ENCODE results near the gene KLF14. TPM values are rescaled to one million over a fixed set of nuclear protein-coding genes. Genes with fewer than 3 reads are reported as not detected.

Gene KLF14
- polyA plus RNA-seq, 2 of the 4 experiments (the other 2 are of a cell fraction), result 0.03 TPM; not detected in 1

DNA sequence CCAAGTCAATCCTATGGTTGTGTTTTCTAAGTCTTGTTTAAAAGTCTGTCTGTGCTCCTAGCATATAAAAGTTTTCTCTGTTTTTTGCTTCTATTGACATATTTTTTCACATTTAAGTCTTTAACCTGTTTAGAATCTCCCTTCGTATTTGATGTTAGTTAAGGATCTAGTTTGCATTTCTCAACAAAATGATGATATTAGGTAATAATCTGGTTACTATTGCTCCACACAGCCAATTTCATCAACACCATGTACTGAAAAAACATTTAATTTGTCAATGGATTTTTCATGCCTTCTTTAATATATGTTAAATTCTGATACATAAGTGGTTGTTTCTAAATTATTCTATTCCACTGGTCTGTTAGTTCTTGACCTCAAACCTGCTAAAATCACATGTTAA lies 30.2 kb downstream of the KLF14 start:
- 24% methylated on average over 1 of the region's 1 CpG for WGBS (ENCODE audit: missing lambda C conversion rate)

DNA sequence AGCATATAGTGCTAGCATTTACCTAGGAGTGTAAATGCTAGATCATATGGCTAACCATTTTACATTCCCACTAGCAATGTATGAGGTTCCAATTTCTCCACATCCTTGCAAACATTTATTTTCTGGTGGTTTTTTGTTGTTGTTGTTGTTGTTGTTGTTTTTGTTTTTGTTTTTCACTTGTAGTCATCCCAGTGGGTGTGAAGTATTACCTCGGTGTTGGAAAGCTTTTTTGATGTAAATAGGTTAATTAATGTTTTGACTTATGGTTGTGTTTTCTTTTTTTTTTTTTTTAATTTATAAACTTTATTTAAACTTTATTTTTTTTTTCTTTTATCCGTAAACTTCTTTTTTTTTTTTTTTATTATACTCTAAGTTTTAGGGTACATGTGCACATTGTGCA lies 32.4 kb downstream of the KLF14 start:
- Histone ChIP-seq H3K4me1 (no peaks in the 10 kb centered on the region), H3K27ac (no peak overlapping the region), H3K4me3 (no peak overlapping the region), H3K9me3 (peaks cover 12% of the 10 kb centered on the region), H3K4me2 (no peak overlapping the region)
- WGBS (ENCODE audit: missing lambda C conversion rate), result 77% methylated on average over 2 of the region's 2 CpGs
- ATAC-seq (no peak), FAIRE-seq (no peak), DNase-seq (ENCODE audit: low read depth in 1 of 2, low spot score in 1 of 2) (no peak)
- CTCF ChIA-PET, result no interaction called here
- TF ChIP-seq KDM5A (IDR thresholded peaks at IDR 0.05) (no peak), NPAS2 (CRISPR knock-in tag; IDR thresholded peaks at IDR 0.05; ENCODE audit: borderline replicate concordance) (no peak), CHD2 (IDR thresholded peaks at IDR 0.05; ENCODE audit: low read length, partially characterized antibody) (no peak), HOXB13 (CRISPR knock-in tag; IDR thresholded peaks at IDR 0.05; ENCODE audit: low read depth) (no peak)
- POLR2A ChIA-PET, result no interaction called here

More for the DNA sequence above, 30.2 kb downstream of the KLF14 start:
- Histone ChIP-seq H3K27ac (no peak overlapping the region), H3K4me2 (no peak overlapping the region), H3K9me3 (peaks cover 24% of the 10 kb centered on the region), H3K4me3 (no peak overlapping the region), H3K4me1 (no peaks in the 10 kb centered on the region)
- ATAC-seq (no peak), DNase-seq (ENCODE audit: low read depth in 1 of 2, low spot score in 1 of 2) (no peak), FAIRE-seq (no peak)
- POLR2A ChIA-PET, result no interaction called here
- CTCF ChIA-PET, result interaction anchor here (0.8 kb wide), 1 partner anchor 28 kb away, joined by 3 read pairs; no protein-coding TSS in a partner anchor
- no peak for TF ChIP-seq POLR2AphosphoS2 (conservative IDR thresholded peaks at IDR 0.05; ENCODE audit: low read length)
- TF ChIP-seq HOXB13 (CRISPR knock-in tag; IDR thresholded peaks at IDR 0.05; ENCODE audit: low read depth), result no peak
- no peak for TF ChIP-seq FOSL2 (IDR thresholded peaks at IDR 0.05)
- no peak for TF ChIP-seq FOSL2 (CRISPR knock-in tag; IDR thresholded peaks at IDR 0.05)
- TF ChIP-seq TP53 (CRISPR knock-in tag; IDR thresholded peaks at IDR 0.05), result no peak
- no peak for TF ChIP-seq RCOR1 (IDR thresholded peaks at IDR 0.05; ENCODE audit: low read depth, low read length)
- TF ChIP-seq, protein P1, sequence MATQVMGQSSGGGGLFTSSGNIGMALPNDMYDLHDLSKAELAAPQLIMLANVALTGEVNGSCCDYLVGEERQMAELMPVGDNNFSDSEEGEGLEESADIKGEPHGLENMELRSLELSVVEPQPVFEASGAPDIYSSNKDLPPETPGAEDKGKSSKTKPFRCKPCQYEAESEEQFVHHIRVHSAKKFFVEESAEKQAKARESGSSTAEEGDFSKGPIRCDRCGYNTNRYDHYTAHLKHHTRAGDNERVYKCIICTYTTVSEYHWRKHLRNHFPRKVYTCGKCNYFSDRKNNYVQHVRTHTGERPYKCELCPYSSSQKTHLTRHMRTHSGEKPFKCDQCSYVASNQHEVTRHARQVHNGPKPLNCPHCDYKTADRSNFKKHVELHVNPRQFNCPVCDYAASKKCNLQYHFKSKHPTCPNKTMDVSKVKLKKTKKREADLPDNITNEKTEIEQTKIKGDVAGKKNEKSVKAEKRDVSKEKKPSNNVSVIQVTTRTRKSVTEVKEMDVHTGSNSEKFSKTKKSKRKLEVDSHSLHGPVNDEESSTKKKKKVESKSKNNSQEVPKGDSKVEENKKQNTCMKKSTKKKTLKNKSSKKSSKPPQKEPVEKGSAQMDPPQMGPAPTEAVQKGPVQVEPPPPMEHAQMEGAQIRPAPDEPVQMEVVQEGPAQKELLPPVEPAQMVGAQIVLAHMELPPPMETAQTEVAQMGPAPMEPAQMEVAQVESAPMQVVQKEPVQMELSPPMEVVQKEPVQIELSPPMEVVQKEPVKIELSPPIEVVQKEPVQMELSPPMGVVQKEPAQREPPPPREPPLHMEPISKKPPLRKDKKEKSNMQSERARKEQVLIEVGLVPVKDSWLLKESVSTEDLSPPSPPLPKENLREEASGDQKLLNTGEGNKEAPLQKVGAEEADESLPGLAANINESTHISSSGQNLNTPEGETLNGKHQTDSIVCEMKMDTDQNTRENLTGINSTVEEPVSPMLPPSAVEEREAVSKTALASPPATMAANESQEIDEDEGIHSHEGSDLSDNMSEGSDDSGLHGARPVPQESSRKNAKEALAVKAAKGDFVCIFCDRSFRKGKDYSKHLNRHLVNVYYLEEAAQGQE (IDR thresholded peaks at IDR 0.05), result no peak
- TF ChIP-seq, protein P2, sequence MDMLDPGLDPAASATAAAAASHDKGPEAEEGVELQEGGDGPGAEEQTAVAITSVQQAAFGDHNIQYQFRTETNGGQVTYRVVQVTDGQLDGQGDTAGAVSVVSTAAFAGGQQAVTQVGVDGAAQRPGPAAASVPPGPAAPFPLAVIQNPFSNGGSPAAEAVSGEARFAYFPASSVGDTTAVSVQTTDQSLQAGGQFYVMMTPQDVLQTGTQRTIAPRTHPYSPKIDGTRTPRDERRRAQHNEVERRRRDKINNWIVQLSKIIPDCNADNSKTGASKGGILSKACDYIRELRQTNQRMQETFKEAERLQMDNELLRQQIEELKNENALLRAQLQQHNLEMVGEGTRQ (IDR thresholded peaks at IDR 0.05), result no peak
- TF ChIP-seq ESRRA (IDR thresholded peaks at IDR 0.05; ENCODE audit: borderline replicate concordance, low read length), result no peak
- no peak for TF ChIP-seq HEYL (CRISPR knock-in tag; IDR thresholded peaks at IDR 0.05)
- no peak for TF ChIP-seq PBX3 (IDR thresholded peaks at IDR 0.05)
- TF ChIP-seq NFE2L2 (conservative IDR thresholded peaks at IDR 0.05; ENCODE audit: low read length), result no peak

DNA sequence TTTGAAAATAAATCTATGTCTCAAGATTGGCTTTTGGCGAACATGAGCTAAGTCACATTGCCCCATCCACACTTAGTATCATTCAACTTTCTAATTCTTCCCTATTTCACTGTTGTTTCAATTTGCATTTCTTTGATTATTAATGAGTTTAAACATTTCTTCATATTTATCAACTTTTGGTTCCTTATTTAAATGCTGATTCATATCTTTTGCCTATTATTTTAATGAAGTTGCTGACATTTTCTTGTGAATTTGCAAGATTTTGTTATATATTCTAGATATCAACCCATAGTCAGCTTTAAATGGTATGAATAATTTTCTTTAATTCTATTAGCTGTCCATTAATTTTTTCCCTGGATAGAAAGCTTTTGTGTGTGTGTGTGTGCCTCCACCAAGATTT lies 33.2 kb downstream of the KLF14 start:
- 0 out of 3 replicates have a peak, but pooled peaks cover 5% of the 10 kb centered on the region for H3K9me3 ChIP-seq
- CTCF ChIA-PET, result interaction anchor here (0.6 to 1.0 kb wide), 2 partner anchors 21 to 392 kb away, joined by 3 read pairs; no protein-coding TSS in a partner anchor
- H3K4me1 ChIP-seq, result no peaks in the 10 kb centered on the region
- DNase-seq (ENCODE audit: low read depth in 1 of 2, low spot score in 1 of 2) (no peak), FAIRE-seq (no peak), ATAC-seq (no peak)
- H3K4me2 ChIP-seq, result no peak overlapping the region
- 65% methylated on average over 1 of the region's 1 CpG for WGBS (ENCODE audit: missing lambda C conversion rate)
- POLR2A ChIA-PET, result no interaction called here
- no peak overlapping the region for H3K27ac ChIP-seq
- H3K4me3 ChIP-seq, result no peak overlapping the region
- TF ChIP-seq SREBF2 (IDR thresholded peaks at IDR 0.05) (no peak), KDM5A (IDR thresholded peaks at IDR 0.05) (no peak), NFE2L2 (conservative IDR thresholded peaks at IDR 0.05; ENCODE audit: low read length) (no peak), CHD2 (IDR thresholded peaks at IDR 0.05; ENCODE audit: low read length, partially characterized antibody) (no peak), MAFK (IDR thresholded peaks at IDR 0.05; ENCODE audit: partially characterized antibody) (no peak), ELK1 (IDR thresholded peaks at IDR 0.05; ENCODE audit: low read depth, low read length) (no peak), FOXS1 (CRISPR knock-in tag; IDR thresholded peaks at IDR 0.05) (no peak), RCOR1 (IDR thresholded peaks at IDR 0.05; ENCODE audit: low read depth, low read length) (no peak)
- TF ChIP-seq, protein P3, sequence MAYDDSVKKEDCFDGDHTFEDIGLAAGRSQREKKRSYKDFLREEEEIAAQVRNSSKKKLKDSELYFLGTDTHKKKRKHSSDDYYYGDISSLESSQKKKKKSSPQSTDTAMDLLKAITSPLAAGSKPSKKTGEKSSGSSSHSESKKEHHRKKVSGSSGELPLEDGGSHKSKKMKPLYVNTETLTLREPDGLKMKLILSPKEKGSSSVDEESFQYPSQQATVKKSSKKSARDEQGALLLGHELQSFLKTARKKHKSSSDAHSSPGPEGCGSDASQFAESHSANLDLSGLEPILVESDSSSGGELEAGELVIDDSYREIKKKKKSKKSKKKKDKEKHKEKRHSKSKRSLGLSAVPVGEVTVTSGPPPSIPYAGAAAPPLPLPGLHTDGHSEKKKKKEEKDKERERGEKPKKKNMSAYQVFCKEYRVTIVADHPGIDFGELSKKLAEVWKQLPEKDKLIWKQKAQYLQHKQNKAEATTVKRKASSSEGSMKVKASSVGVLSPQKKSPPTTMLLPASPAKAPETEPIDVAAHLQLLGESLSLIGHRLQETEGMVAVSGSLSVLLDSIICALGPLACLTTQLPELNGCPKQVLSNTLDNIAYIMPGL (CRISPR knock-in tag; IDR thresholded peaks at IDR 0.05; ENCODE audit: borderline replicate concordance), result no peak
- TF ChIP-seq, protein P2 (IDR thresholded peaks at IDR 0.05), result no peak

All from A549 (cell line).